Measurements from ENCODE around the gene URI1.

The URI1 gene

GRCh38 chr19:29999490-29999889 is 57.5 kb downstream of the URI1 start:
- Histone ChIP-seq H3K4me1 (ENCODE audit: control insufficient read depth in 2 of 2, insufficient read depth in 1 of 2, low read depth in 1 of 2, low read length in 2 of 2) (peaks cover 2 to 16% of the 10 kb centered on the region in 2 donors), H4K91ac (ENCODE audit: low read depth, low read length, poor library complexity) (no peak overlapping the region), H2AK5ac (ENCODE audit: low read depth, low read length) (no peak overlapping the region), H4K8ac (ENCODE audit: low read depth, low read length) (no peak overlapping the region), H3K9ac (ENCODE audit: low read depth, low read length, poor library complexity) (no peak overlapping the region), H3K4me3 (ENCODE audit: low read length in 2 of 2) (no peak overlapping the region), H3K79me1 (ENCODE audit: low read depth, low read length) (no peaks in the 10 kb centered on the region), H2BK15ac (ENCODE audit: low read length) (no peak overlapping the region), H3K4ac (ENCODE audit: low read length) (no peak overlapping the region), H3K18ac (ENCODE audit: low read length) (no peak overlapping the region), H2AFZ (ENCODE audit: low read length) (no peak overlapping the region), H3K4me2 (ENCODE audit: insufficient read depth, low read length, poor library complexity, severe bottlenecking) (no peak overlapping the region), H3K23ac (ENCODE audit: low read depth, low read length, poor library complexity) (no peak overlapping the region), H3K27me3 (ENCODE audit: control insufficient read depth in 3 of 3, insufficient read depth in 3 of 3, low read depth in 1 of 3, low read length in 3 of 3) (no peaks in the 10 kb centered on the region), H2BK12ac (ENCODE audit: low read length) (no peak overlapping the region), H3K36me3 (replicated peaks in 1 of 2; ENCODE audit: control insufficient read depth in 2 of 2, insufficient read depth in 2 of 2, low read length in 2 of 2) (peaks cover 1 to 20% of the 10 kb centered on the region in 2 donors), H3K9me3 (replicated peaks in 1 of 2; ENCODE audit: control insufficient read depth in 2 of 2, insufficient read depth in 1 of 2, low read depth in 1 of 2, low read length in 2 of 2) (peaks cover 0 to 54% of the 10 kb centered on the region in 2 donors), H2BK5ac (ENCODE audit: low read length) (no peak overlapping the region), H3K14ac (ENCODE audit: low read length) (no peak overlapping the region), H3K27ac (replicated peaks; ENCODE audit: low read length) (no peak overlapping the region), H2BK120ac (ENCODE audit: low read depth, low read length) (no peak overlapping the region)
- DNase-seq (ENCODE audit: low spot score), result no peak
- WGBS, 2 donors (ENCODE audit: extremely low coverage in 2 of 2, insufficient read length in 2 of 2, insufficient replicate concordance in 1 of 2), result no CpG with 5 or more reads among the region's 3 CpGs

GRCh38 chr19:30000862-30001261 is 58.8 kb downstream of the URI1 start:
- H3K23ac ChIP-seq (ENCODE audit: low read depth, low read length, poor library complexity), result no peak overlapping the region
- H3K14ac ChIP-seq (ENCODE audit: low read length), result no peak overlapping the region
- H2AFZ ChIP-seq (ENCODE audit: low read length), result no peak overlapping the region
- no peak overlapping the region for H3K4ac ChIP-seq (ENCODE audit: low read length)
- no CpG with 5 or more reads among the region's 1 CpG for WGBS, 2 donors (ENCODE audit: extremely low coverage in 2 of 2, insufficient read length in 2 of 2, insufficient replicate concordance in 1 of 2)
- no peak overlapping the region for H2BK120ac ChIP-seq (ENCODE audit: low read depth, low read length)
- H3K79me1 ChIP-seq (ENCODE audit: low read depth, low read length), result no peaks in the 10 kb centered on the region
- H4K91ac ChIP-seq (ENCODE audit: low read depth, low read length, poor library complexity), result no peak overlapping the region
- DNase-seq (ENCODE audit: low spot score), result no peak
- no peak overlapping the region for H3K27ac ChIP-seq (replicated peaks; ENCODE audit: low read length)
- no peak overlapping the region for H2BK12ac ChIP-seq (ENCODE audit: low read length)
- no peak overlapping the region for H2BK5ac ChIP-seq (ENCODE audit: low read length)
- H3K4me2 ChIP-seq (ENCODE audit: insufficient read depth, low read length, poor library complexity, severe bottlenecking), result no peak overlapping the region
- no peak overlapping the region for H2BK15ac ChIP-seq (ENCODE audit: low read length)
- H4K8ac ChIP-seq (ENCODE audit: low read depth, low read length), result no peak overlapping the region
- peaks cover 0 to 41% of the 10 kb centered on the region in 2 donors for H3K9me3 ChIP-seq (replicated peaks in 1 of 2; ENCODE audit: control insufficient read depth in 2 of 2, insufficient read depth in 1 of 2, low read depth in 1 of 2, low read length in 2 of 2)
- H3K27me3 ChIP-seq (ENCODE audit: control insufficient read depth in 3 of 3, insufficient read depth in 3 of 3, low read depth in 1 of 3, low read length in 3 of 3), result no peaks in the 10 kb centered on the region
- no peak overlapping the region for H3K18ac ChIP-seq (ENCODE audit: low read length)
- H3K36me3 ChIP-seq (replicated peaks in 1 of 2; ENCODE audit: control insufficient read depth in 2 of 2, insufficient read depth in 2 of 2, low read length in 2 of 2), result peaks cover 2 to 23% of the 10 kb centered on the region in 2 donors
- peaks cover 2 to 16% of the 10 kb centered on the region in 2 donors for H3K4me1 ChIP-seq (ENCODE audit: control insufficient read depth in 2 of 2, insufficient read depth in 1 of 2, low read depth in 1 of 2, low read length in 2 of 2)
- no peak overlapping the region for H2AK5ac ChIP-seq (ENCODE audit: low read depth, low read length)
- H3K9ac ChIP-seq (ENCODE audit: low read depth, low read length, poor library complexity), result no peak overlapping the region
- no peak overlapping the region for H3K4me3 ChIP-seq (ENCODE audit: low read length in 2 of 2)

- H3K23ac ChIP-seq (ENCODE audit: low read depth, low read length, poor library complexity), result no peak overlapping the region
- no peak for DNase-seq (ENCODE audit: low spot score)
- H2BK12ac ChIP-seq (ENCODE audit: low read length), result no peak overlapping the region
- H3K36me3 ChIP-seq (replicated peaks in 1 of 2; ENCODE audit: control insufficient read depth in 2 of 2, insufficient read depth in 2 of 2, low read length in 2 of 2), result peaks cover 3 to 23% of the 10 kb centered on the region in 2 donors
- no peak overlapping the region for H3K4me2 ChIP-seq (ENCODE audit: insufficient read depth, low read length, poor library complexity, severe bottlenecking)
- H3K4me1 ChIP-seq (ENCODE audit: control insufficient read depth in 2 of 2, insufficient read depth in 1 of 2, low read depth in 1 of 2, low read length in 2 of 2), result peaks cover 2 to 16% of the 10 kb centered on the region in 2 donors
- no peak overlapping the region for H2AFZ ChIP-seq (ENCODE audit: low read length)
- H2AK5ac ChIP-seq (ENCODE audit: low read depth, low read length), result no peak overlapping the region
- no peak overlapping the region for H4K8ac ChIP-seq (ENCODE audit: low read depth, low read length)
- H3K27me3 ChIP-seq (ENCODE audit: control insufficient read depth in 3 of 3, insufficient read depth in 3 of 3, low read depth in 1 of 3, low read length in 3 of 3), result no peaks in the 10 kb centered on the region
- no peak overlapping the region for H3K27ac ChIP-seq (replicated peaks; ENCODE audit: low read length)
- no peak overlapping the region for H3K14ac ChIP-seq (ENCODE audit: low read length)
- H3K18ac ChIP-seq (ENCODE audit: low read length), result no peak overlapping the region
- H3K9ac ChIP-seq (ENCODE audit: low read depth, low read length, poor library complexity), result no peak overlapping the region
- WGBS, 2 donors (ENCODE audit: extremely low coverage in 2 of 2, insufficient read length in 2 of 2, insufficient replicate concordance in 1 of 2), result no CpG with 5 or more reads among the region's 3 CpGs
- H2BK120ac ChIP-seq (ENCODE audit: low read depth, low read length), result no peak overlapping the region
- no peak overlapping the region for H3K4me3 ChIP-seq (ENCODE audit: low read length in 2 of 2)
- no peaks in the 10 kb centered on the region for H3K79me1 ChIP-seq (ENCODE audit: low read depth, low read length)
- H2BK15ac ChIP-seq (ENCODE audit: low read length), result no peak overlapping the region
- peaks cover 0 to 37% of the 10 kb centered on the region in 2 donors for H3K9me3 ChIP-seq (replicated peaks in 1 of 2; ENCODE audit: control insufficient read depth in 2 of 2, insufficient read depth in 1 of 2, low read depth in 1 of 2, low read length in 2 of 2)
- no peak overlapping the region for H2BK5ac ChIP-seq (ENCODE audit: low read length)
- H4K91ac ChIP-seq (ENCODE audit: low read depth, low read length, poor library complexity), result no peak overlapping the region
- H3K4ac ChIP-seq (ENCODE audit: low read length), result no peak overlapping the region
Measured at GRCh38 chr19:30001301-30001700, 59.3 kb downstream of the URI1 start.

GRCh38 chr19:30001791-30002190 is 59.8 kb downstream of the URI1 start:
- no peak overlapping the region for H2BK12ac ChIP-seq (ENCODE audit: low read length)
- no peak overlapping the region for H2BK120ac ChIP-seq (ENCODE audit: low read depth, low read length)
- no peaks in the 10 kb centered on the region for H3K79me1 ChIP-seq (ENCODE audit: low read depth, low read length)
- no peak overlapping the region for H4K8ac ChIP-seq (ENCODE audit: low read depth, low read length)
- no peak overlapping the region for H4K91ac ChIP-seq (ENCODE audit: low read depth, low read length, poor library complexity)
- H3K23ac ChIP-seq (ENCODE audit: low read depth, low read length, poor library complexity), result no peak overlapping the region
- H3K14ac ChIP-seq (ENCODE audit: low read length), result no peak overlapping the region
- H2AK5ac ChIP-seq (ENCODE audit: low read depth, low read length), result no peak overlapping the region
- H3K4me1 ChIP-seq (ENCODE audit: control insufficient read depth in 2 of 2, insufficient read depth in 1 of 2, low read depth in 1 of 2, low read length in 2 of 2), result peaks cover 2 to 16% of the 10 kb centered on the region in 2 donors
- no peak for DNase-seq (ENCODE audit: low spot score)
- H2AFZ ChIP-seq (ENCODE audit: low read length), result no peak overlapping the region
- H3K4me3 ChIP-seq (ENCODE audit: low read length in 2 of 2), result no peak overlapping the region
- peaks cover 3 to 28% of the 10 kb centered on the region in 2 donors for H3K36me3 ChIP-seq (replicated peaks in 1 of 2; ENCODE audit: control insufficient read depth in 2 of 2, insufficient read depth in 2 of 2, low read length in 2 of 2)
- no peak overlapping the region for H2BK5ac ChIP-seq (ENCODE audit: low read length)
- H3K18ac ChIP-seq (ENCODE audit: low read length), result no peak overlapping the region
- peaks cover 0 to 34% of the 10 kb centered on the region in 2 donors for H3K9me3 ChIP-seq (replicated peaks in 1 of 2; ENCODE audit: control insufficient read depth in 2 of 2, insufficient read depth in 1 of 2, low read depth in 1 of 2, low read length in 2 of 2)
- WGBS, 2 donors (ENCODE audit: extremely low coverage in 2 of 2, insufficient read length in 2 of 2, insufficient replicate concordance in 1 of 2), result no CpG with 5 or more reads among the region's 4 CpGs
- no peak overlapping the region for H3K4me2 ChIP-seq (ENCODE audit: insufficient read depth, low read length, poor library complexity, severe bottlenecking)
- no peak overlapping the region for H3K27ac ChIP-seq (replicated peaks; ENCODE audit: low read length)
- no peak overlapping the region for H3K9ac ChIP-seq (ENCODE audit: low read depth, low read length, poor library complexity)
- no peaks in the 10 kb centered on the region for H3K27me3 ChIP-seq (ENCODE audit: control insufficient read depth in 3 of 3, insufficient read depth in 3 of 3, low read depth in 1 of 3, low read length in 3 of 3)
- no peak overlapping the region for H3K4ac ChIP-seq (ENCODE audit: low read length)
- no peak overlapping the region for H2BK15ac ChIP-seq (ENCODE audit: low read length)

Data from neuronal stem cell (in vitro differentiated cells).